Hematopoietic multipotent progenitor cell treated with erythropoietin and hydrocortisone succinate and interleukin-3 and kit ligand, for 6 days (in vitro differentiated cells): Measurements from ENCODE around the gene ELP6.

Experiments used
- DNase-seq: peaks from one replicate; pipeline ENCODE4 v3.0.0-alpha.2; 2015

Gene ELP6

GRCh38 chr3:47513125-47513929, at the start of gene ELP6:
Gene ELP6, minus strand, starts transcription at chr3:47513712. Its CDS starts 122 bp downstream, at chr3:47513590.
- DNase-seq, result peak; percentile 98

- DNase-seq, result no peak
Measured at GRCh38 chr3:47556351-47556750, 42.8 kb upstream of the ELP6 start.

- no peak for DNase-seq
Measured at GRCh38 chr3:47554335-47554734, 40.8 kb upstream of the ELP6 start.

GRCh38 chr3:47553407-47553806, 39.9 kb upstream of the ELP6 start:
- DNase-seq, result no peak

GRCh38 chr3:47542471-47543173, 29.1 kb upstream of the ELP6 start:
- no peak for DNase-seq

GRCh38 chr3:47541583-47542108, 28.1 kb upstream of the ELP6 start:
- no peak for DNase-seq

GRCh38 chr3:47540281-47540680, 26.8 kb upstream of the ELP6 start:
- DNase-seq, result no peak

- no peak for DNase-seq
Measured at GRCh38 chr3:47536967-47537366, 23.5 kb upstream of the ELP6 start.

- no peak for DNase-seq
Measured at GRCh38 chr3:47536221-47536891, 22.8 kb upstream of the ELP6 start.

- DNase-seq, result no peak
Measured at GRCh38 chr3:47533996-47534454, 20.5 kb upstream of the ELP6 start.

GRCh38 chr3:47533481-47533880, 20.0 kb upstream of the ELP6 start:
- DNase-seq, result no peak

- DNase-seq, result no peak
Measured at GRCh38 chr3:47527952-47528725, 14.6 kb upstream of the ELP6 start.

- no peak for DNase-seq
Measured at GRCh38 chr3:47525617-47526016, 12.1 kb upstream of the ELP6 start.

- no peak for DNase-seq
Measured at GRCh38 chr3:47523310-47524073, 10.0 kb upstream of the ELP6 start.

GRCh38 chr3:47522082-47522987, 8.8 kb upstream of the ELP6 start:
- peak; percentile 97 for DNase-seq

- DNase-seq, result no peak
Measured at GRCh38 chr3:47520756-47521155, 7.2 kb upstream of the ELP6 start.

- DNase-seq, result no peak
Measured at GRCh38 chr3:47517937-47518336, 4.4 kb upstream of the ELP6 start.

- DNase-seq, result no peak
Measured at GRCh38 chr3:47515864-47516319, 2.4 kb upstream of the ELP6 start.

- no peak for DNase-seq
Measured at GRCh38 chr3:47515100-47515499, 1.6 kb upstream of the ELP6 start.

- peak; percentile 39 for DNase-seq
Measured at GRCh38 chr3:47512416-47513124, 942 bp downstream of the ELP6 start.
